H1 (cell line): ENCODE data around the gene CHRNG. TPM values are rescaled to one million over a fixed set of nuclear protein-coding genes. Genes with fewer than 3 reads are reported as not detected.

Source experiments
- polyA plus RNA-seq, 7 experiments: library from polyadenylated mRNA; depleted of rRNA in 3 of 7; stranded (reverse) in 5 of 7; unstranded in 2 of 7; fragments of >200 nt in 5 of 7; fragments of 200-250 nt in 2 of 7; gene quantifications; 1 replicate in 5 of 7; 2 replicates in 1 of 7; 4 replicates in 1 of 7; pipeline versions ENCODE4 v1.2.1 to v1.2.3, GENCODE V29; 2011 to 2013; ENCODE audit warnings: missing spikeins in 2 of 7, mixed read lengths in 2 of 7
- total RNA-seq: library from RNA; stranded (reverse); fragmentation: NEBNext Ultra II Directional; extraction: Animal tissue kit (Norgen Biotek cat#: 25700); gene quantifications from 2 replicates; pipeline ENCODE4 v1.2.1, GENCODE V29; 2021
- TF ChIP-seq, protein P1 (sequence below): fragments of 300-600 bp; sonication (generic); IDR thresholded peaks from 2 replicates; pipeline ENCODE4 v1.7.1; 2012; ENCODE audit warnings: low read length, moderate library complexity, mild to moderate bottlenecking, inconsistent platforms; ENCODE audit not compliant: insufficient replicate concordance

CHRNG gene
- total and polyA plus RNA-seq, 2 of the 8 experiments (the other 6 are each of a cell fraction or from before 2014, with no cell fraction given) = 0.05 TPM; not detected in 1

DNA sequence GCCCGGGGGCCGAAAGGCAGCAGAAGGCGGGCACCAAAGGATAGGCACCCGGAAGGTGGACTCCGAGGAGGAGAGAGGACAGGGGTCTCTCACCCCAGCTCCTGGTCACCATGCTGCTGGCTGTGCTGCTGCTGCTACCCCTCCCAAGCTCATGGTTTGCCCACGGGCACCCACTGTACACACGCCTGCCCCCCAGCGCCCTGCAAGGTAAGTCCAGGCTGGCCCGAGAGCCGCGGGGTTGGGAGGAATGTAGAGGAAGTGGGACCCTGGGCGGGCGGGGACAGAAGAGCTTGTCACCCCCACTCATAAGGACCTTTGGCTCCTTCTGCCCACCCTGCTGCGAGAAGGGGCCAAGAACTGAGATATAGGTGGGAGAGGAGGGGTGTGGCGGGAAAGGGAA lies 19.0 kb upstream of the CHRNG start (continued):
- TF ChIP-seq, protein P1, sequence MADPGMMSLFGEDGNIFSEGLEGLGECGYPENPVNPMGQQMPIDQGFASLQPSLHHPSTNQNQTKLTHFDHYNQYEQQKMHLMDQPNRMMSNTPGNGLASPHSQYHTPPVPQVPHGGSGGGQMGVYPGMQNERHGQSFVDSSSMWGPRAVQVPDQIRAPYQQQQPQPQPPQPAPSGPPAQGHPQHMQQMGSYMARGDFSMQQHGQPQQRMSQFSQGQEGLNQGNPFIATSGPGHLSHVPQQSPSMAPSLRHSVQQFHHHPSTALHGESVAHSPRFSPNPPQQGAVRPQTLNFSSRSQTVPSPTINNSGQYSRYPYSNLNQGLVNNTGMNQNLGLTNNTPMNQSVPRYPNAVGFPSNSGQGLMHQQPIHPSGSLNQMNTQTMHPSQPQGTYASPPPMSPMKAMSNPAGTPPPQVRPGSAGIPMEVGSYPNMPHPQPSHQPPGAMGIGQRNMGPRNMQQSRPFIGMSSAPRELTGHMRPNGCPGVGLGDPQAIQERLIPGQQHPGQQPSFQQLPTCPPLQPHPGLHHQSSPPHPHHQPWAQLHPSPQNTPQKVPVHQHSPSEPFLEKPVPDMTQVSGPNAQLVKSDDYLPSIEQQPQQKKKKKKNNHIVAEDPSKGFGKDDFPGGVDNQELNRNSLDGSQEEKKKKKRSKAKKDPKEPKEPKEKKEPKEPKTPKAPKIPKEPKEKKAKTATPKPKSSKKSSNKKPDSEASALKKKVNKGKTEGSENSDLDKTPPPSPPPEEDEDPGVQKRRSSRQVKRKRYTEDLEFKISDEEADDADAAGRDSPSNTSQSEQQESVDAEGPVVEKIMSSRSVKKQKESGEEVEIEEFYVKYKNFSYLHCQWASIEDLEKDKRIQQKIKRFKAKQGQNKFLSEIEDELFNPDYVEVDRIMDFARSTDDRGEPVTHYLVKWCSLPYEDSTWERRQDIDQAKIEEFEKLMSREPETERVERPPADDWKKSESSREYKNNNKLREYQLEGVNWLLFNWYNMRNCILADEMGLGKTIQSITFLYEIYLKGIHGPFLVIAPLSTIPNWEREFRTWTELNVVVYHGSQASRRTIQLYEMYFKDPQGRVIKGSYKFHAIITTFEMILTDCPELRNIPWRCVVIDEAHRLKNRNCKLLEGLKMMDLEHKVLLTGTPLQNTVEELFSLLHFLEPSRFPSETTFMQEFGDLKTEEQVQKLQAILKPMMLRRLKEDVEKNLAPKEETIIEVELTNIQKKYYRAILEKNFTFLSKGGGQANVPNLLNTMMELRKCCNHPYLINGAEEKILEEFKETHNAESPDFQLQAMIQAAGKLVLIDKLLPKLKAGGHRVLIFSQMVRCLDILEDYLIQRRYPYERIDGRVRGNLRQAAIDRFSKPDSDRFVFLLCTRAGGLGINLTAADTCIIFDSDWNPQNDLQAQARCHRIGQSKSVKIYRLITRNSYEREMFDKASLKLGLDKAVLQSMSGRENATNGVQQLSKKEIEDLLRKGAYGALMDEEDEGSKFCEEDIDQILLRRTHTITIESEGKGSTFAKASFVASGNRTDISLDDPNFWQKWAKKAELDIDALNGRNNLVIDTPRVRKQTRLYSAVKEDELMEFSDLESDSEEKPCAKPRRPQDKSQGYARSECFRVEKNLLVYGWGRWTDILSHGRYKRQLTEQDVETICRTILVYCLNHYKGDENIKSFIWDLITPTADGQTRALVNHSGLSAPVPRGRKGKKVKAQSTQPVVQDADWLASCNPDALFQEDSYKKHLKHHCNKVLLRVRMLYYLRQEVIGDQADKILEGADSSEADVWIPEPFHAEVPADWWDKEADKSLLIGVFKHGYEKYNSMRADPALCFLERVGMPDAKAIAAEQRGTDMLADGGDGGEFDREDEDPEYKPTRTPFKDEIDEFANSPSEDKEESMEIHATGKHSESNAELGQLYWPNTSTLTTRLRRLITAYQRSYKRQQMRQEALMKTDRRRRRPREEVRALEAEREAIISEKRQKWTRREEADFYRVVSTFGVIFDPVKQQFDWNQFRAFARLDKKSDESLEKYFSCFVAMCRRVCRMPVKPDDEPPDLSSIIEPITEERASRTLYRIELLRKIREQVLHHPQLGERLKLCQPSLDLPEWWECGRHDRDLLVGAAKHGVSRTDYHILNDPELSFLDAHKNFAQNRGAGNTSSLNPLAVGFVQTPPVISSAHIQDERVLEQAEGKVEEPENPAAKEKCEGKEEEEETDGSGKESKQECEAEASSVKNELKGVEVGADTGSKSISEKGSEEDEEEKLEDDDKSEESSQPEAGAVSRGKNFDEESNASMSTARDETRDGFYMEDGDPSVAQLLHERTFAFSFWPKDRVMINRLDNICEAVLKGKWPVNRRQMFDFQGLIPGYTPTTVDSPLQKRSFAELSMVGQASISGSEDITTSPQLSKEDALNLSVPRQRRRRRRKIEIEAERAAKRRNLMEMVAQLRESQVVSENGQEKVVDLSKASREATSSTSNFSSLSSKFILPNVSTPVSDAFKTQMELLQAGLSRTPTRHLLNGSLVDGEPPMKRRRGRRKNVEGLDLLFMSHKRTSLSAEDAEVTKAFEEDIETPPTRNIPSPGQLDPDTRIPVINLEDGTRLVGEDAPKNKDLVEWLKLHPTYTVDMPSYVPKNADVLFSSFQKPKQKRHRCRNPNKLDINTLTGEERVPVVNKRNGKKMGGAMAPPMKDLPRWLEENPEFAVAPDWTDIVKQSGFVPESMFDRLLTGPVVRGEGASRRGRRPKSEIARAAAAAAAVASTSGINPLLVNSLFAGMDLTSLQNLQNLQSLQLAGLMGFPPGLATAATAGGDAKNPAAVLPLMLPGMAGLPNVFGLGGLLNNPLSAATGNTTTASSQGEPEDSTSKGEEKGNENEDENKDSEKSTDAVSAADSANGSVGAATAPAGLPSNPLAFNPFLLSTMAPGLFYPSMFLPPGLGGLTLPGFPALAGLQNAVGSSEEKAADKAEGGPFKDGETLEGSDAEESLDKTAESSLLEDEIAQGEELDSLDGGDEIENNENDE = no peak
